Stimulated activated CD4-positive, alpha-beta T cell treated with anti-CD3 and anti-CD28 coated beads, Interleukin-15, amount 100 ng/mL, for 24 hours (primary cell): ENCODE data around the gene NUDT14.
A peak's percentile ranks its signal among the peaks of the same experiment; 100 is the strongest.

ENCODE experiments used
- DNase-seq: peaks from one replicate; pipeline ENCODE4 v3.0.0-alpha.2; 2020

The NUDT14 gene

GRCh38 chr14:105180592-105181548, at the start of gene NUDT14:
NUDT14 (minus strand) TSS chr14:105181312; CDS start chr14:105181209, 103 bp downstream.
- DNase-seq: peak; percentile 84

- DNase-seq: no peak
These were observed 48.1 kb upstream of the NUDT14 start for GRCh38 chr14:105229099-105229655.

- DNase-seq: no peak
These were observed 47.5 kb upstream of the NUDT14 start for GRCh38 chr14:105228562-105228961.

- DNase-seq: no peak
These were observed 46.2 kb upstream of the NUDT14 start for GRCh38 chr14:105227346-105227745.

GRCh38 chr14:105226198-105226597, 45.1 kb upstream of the NUDT14 start:
- DNase-seq: no peak

GRCh38 chr14:105224845-105225570, 43.9 kb upstream of the NUDT14 start:
- no peak for DNase-seq

- no peak for DNase-seq
These were observed 42.8 kb upstream of the NUDT14 start for GRCh38 chr14:105223770-105224544.

- DNase-seq: no peak
These were observed 42.1 kb upstream of the NUDT14 start for GRCh38 chr14:105223260-105223659.

GRCh38 chr14:105221598-105222178, 40.6 kb upstream of the NUDT14 start:
- DNase-seq: no peak

GRCh38 chr14:105220699-105221597, 39.8 kb upstream of the NUDT14 start:
- no peak for DNase-seq

- DNase-seq: no peak
These were observed 38.6 kb upstream of the NUDT14 start for GRCh38 chr14:105219753-105220152.

GRCh38 chr14:105219043-105219612, 38.0 kb upstream of the NUDT14 start:
- DNase-seq: no peak

GRCh38 chr14:105218611-105219010, 37.5 kb upstream of the NUDT14 start:
- DNase-seq: no peak

- DNase-seq: no peak
These were observed 36.7 kb upstream of the NUDT14 start for GRCh38 chr14:105217774-105218173.

GRCh38 chr14:105216490-105217247, 35.6 kb upstream of the NUDT14 start:
- DNase-seq: no peak

- no peak for DNase-seq
These were observed 34.5 kb upstream of the NUDT14 start for GRCh38 chr14:105215602-105216001.

- no peak for DNase-seq
These were observed 33.3 kb upstream of the NUDT14 start for GRCh38 chr14:105214324-105214915.

- DNase-seq: no peak
These were observed 32.2 kb upstream of the NUDT14 start for GRCh38 chr14:105213361-105213760.

- no peak for DNase-seq
These were observed 31.6 kb upstream of the NUDT14 start for GRCh38 chr14:105212541-105213300.
